Measurements from ENCODE around the gene BEND6.
"Not testable (repeated sequence)": the region's sequence is repeated elsewhere in the genome, so short reads cannot be mapped to it uniquely, and the experiment has no call there.

The BEND6 gene

DNA sequence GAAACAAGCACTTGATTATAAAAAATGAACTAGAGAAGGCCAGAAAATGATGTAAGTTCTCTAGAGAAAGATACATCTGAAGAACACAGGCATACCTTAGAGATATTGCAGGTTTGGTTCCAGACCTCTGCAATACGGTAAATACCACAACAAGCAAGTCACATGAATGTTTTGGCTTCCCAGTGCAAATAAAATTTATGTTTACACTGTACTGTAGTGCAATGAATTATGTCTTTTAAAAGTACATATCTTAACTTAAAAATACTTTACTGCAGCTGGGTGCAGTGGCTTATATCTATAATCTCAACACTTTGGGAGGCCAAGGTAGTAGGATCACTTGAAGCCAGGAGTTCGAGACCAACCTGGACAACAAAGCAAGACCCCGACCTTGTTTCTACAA is 80.6 kb downstream of the BEND6 start:
- DNase-seq (ENCODE audit: low read depth) = no peak

DNA sequence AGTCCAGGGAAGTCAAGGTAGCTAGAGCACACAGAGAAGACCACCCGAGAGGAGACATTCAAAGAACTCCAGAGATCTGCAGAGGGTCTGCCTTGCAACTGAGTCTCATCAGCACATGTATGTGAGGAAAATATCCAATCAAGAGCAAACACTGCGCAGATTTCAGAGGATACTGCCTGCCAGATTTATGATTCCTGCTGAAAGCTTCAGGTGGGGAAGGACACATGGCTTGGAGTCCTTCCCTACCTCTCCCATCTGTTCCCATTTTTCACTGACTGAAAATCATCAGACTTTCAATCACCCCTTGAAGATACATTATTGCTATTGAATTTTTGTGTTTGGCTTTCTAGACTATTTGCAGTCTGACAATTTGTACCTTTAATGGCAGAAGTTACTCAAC is 84.0 kb downstream of the BEND6 start:
- DNase-seq (ENCODE audit: low read depth) = no peak

DNA sequence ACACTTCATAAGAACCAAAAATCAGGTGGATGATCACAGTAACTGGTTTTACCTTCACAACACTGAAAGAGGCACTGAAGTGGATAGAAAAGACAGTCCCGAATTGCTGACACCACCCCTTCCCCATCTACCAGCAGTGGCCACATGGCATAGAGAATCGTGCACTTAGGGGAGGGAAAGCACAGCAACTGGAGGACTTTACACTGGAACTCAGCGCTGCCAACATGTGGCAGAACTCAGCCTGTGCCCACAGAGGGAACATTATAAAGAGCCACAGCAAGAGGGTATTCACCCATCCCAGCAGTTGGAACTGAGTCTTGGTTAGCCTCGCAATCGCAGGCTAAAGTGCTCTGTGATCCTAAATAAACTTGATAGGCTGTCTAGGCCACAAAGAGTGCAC is 85.1 kb downstream of the BEND6 start:
- no peak for DNase-seq (ENCODE audit: low read depth)

DNA sequence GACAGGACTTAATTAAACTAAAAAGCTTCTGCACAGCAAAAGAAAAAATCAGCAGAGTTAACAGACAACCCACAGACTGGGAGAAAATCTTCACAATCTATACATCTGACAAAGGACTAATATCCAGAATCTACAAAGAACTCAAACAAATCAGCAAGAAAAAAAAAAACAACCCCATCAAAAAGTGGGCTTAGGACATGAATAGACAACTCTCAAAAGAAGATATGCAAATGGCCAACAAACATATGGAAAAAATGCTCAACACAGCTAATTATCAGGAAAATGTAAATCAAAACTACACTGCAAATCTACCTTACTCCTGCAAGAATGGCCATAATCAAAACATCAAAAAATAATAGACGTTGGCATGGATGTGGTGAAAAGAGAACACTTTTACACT is 89.2 kb downstream of the BEND6 start:
- DNase-seq (ENCODE audit: low read depth) = not testable (repeated sequence)

DNA sequence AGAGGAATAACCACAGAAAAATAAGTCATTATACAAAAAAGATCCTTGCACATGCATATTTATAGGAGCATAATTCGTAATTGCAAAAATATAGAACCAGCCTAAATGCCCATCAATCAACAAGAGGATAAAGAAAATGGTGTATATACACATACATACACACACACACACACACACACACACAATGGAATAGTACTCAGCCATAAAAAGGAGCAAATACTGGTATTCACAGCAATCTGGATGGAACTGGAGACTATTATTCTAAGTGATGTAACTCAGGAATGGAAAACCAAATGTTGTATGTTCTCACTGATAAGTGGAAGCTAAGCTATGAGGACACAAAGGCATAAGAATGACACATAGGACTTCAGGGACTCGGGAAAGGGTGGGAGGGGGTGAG is 89.7 kb downstream of the BEND6 start:
- DNase-seq (ENCODE audit: low read depth) = no peak

DNA sequence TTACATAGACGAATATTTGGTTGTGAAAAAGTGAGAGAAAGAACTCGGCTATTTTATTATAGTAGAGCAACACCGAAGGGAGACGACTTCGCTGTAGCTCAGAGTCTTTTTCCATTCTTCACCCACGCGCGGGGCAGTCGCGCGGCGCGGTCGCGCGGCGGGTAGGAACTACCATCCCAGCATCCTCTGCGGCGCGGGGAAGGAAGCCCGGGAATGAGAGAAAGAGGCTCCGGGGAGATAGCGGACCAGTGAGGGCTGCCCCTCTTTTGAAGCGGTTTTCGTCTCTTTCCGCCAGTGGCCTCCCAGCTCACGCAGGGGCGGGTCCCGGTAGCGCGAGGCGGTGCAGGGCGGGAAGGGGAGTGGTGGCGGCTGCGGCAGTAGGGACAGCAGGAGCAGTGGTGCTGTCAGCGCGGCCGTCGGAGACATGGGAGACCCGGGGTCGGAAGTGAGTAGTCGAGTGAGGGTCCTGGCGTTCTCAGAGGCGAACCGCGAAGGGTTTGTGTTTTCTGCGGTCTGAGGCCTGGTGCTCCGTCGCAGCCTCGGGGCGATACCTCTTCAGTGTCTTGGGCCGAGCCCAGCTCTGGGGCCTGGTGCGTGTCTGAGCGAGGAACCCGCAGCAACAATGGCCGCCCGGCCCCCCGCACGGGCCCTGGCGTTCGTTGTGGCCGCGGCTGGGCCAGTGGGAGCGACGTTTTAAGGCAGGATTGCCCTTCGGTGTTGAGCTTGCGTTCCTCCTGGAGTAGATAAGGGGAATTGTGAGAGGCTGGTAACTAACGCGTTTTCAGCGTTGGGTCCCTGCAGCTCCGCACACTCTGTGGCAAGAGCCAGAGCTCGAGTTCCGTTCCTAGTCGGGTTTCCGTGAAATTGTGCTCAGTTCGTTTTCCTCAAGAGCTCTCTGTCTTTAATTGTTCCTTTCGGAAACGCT is 91.7 kb downstream of the BEND6 start, which contains the start of gene KIAA1586:
KIAA1586 (plus strand) TSS at position 362 of the 925 bp plus-strand sequence; CDS start at position 425, 63 bp downstream.
- DNase-seq (ENCODE audit: low read depth) = peak; percentile 65

DNA sequence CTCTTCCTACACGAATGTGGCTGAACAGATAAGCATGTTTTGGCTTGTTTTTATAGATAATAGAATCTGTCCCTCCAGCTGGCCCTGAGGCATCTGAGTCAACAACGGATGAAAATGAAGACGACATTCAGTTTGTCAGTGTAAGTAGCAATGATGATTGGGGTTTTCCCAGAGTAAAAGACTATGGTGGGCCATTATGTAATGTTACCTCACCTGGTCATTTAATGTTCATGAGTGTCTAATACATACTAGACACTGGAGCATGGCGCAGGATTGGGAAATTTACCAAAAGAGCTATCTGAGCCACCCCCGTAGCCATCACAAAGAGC is 92.3 kb downstream of the BEND6 start:
- DNase-seq (ENCODE audit: low read depth) = not testable (repeated sequence)

DNA sequence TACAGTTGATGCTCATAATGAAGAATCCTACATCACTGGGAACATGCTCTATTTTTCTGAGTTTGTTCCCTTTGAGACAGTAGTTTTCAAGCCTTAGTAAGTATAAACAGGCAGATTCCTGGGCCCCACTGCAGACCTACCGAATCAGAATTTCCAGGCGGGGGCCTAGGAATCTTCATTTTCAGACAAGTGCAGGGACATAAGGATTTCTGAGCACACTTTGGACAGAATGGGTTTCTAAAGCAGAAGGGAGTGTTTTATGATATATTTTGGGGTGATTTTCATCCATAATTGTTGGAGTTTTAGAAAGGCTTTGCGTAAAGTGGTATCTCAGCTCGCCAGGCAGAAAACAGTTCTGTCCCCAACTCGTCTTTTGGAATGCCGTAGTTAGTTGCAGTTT is 93.0 kb downstream of the BEND6 start:
- not testable (repeated sequence) for DNase-seq (ENCODE audit: low read depth)

DNA sequence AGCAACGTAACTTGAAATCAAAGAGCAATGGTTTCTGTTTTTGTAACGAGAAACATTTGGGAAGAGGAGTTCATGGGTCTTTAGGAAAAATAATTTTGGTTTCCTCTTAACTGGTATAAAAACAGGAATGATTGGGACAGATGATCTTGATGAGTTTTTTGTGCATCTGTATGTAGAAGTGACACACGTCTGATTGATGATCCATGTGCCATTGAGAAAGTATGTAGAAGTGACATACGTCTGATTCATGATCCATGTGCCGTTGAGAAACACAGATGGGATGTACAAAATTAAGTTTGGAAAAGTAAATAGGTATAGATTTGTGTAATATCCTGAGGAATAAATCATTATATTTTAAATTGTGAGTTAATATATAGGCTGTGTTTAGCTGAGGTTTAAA is 93.7 kb downstream of the BEND6 start:
- DNase-seq (ENCODE audit: low read depth) = no peak

DNA sequence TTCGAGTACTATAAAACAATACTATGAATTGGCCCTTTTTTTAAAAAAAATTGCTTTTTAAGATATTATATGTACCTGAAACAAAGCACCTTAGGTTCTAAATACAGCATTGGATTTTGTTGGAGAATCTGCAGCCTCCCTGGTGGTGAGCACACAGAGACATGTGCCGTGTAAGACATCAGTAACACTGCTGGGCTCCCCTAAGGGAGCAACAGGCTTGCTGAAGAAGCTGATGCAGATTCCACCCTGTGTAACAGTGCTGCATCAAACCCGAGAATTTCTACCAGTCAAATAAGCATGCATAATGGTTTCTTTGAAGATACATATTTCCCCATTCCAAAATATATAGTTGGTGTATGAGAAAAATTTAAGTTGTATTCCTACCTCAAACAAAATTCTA is 108.9 kb downstream of the BEND6 start:
- no peak for DNase-seq (ENCODE audit: low read depth)

DNA sequence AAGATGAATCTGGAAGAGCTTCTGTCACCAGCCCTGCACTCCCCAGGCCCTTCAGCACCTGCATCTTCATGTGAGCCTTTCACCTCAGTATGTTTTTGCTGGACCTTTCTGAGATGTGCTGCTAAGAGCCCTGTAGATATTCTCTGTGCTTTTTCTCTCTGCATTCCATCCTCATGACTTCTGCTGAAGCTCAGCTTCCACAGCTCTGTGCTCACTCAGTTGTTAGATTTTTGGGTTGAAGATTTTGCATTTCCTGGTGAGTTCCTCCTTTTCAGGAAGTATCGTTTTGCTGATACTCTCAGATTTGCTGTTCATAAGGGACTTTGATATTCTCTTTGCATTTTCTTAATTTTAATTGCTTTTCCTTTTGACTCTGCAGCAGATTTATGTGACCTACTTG is 109.9 kb downstream of the BEND6 start:
- no peak for DNase-seq (ENCODE audit: low read depth)

DNA sequence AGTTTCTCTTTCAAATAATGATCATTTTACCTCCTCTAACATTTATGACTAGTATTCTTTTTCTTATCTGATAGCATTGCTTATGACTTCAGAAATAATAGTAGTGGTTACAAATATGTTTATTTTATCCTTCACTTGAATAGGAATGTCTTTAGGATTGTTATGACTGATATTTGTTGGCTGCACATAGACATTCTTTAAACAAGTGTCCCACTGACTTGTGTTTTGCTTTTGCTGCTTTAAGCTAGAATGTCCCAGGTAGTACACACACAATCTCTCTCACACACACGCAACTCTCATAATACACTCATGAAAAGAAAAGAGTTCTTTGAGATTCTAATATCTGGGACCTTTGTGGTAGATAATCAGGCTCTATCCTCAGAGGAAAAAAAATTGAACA is 113.2 kb downstream of the BEND6 start:
- DNase-seq (ENCODE audit: low read depth) = no peak

DNA sequence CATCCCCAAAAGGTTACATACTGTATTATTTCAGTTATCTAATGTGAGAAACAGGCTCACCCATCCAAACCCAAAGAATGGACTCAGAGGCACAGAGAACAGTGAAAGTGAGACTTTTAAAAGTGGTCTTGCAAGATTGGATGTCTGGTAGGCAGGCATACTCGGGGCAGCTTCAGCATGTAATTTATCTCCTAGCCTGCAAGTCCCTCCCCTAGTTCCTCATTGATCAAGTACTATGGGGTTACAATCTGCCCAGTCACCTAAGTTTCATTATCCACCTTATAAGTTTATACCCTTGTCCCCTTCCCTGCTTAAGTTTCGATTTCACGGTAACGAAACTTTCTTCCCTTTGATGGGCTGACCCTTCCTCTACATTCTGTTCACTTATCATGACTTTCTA is 114.3 kb downstream of the BEND6 start:
- no peak for DNase-seq (ENCODE audit: low read depth)

DNA sequence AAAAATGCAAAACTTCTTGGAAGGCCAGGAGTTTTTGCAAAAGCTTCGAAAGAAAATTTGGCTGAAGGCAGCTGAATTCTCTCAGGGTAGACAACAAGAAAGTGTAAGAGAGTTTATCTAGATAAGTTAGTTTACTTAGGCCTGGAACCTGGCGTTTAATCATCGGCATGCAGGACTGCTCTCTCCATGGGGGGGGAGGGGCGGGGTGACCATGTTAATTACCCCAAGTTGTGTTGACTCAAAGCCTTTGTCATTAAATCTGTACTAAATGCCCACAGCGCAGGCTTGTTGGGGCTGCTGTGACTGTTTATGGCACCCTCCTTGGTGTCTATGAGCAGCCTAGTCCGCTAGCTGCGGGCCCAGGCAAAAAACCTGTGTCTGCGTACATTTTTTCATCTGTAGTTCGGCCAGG is 115.0 kb downstream of the BEND6 start:
- DNase-seq (ENCODE audit: low read depth) = no peak

DNA sequence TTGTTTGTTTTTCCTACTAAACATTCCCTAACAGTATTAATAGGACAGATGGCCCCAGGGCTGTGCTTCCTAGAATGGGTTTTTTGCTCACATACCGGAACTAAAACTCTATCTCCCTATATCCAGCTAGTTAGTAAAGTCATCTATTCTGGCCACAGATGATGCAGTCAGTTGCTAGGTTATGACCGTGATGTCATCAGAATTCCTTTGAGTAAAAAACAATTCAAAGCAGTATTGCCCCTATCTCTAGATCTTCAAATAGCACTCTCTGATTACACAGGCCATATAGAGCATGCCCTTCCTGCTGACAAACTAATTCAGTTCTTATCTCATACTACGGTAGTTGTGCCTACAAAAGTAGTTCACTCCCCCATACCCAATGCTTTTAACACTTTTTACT is 117.2 kb downstream of the BEND6 start:
- no peak for DNase-seq (ENCODE audit: low read depth)

DNA sequence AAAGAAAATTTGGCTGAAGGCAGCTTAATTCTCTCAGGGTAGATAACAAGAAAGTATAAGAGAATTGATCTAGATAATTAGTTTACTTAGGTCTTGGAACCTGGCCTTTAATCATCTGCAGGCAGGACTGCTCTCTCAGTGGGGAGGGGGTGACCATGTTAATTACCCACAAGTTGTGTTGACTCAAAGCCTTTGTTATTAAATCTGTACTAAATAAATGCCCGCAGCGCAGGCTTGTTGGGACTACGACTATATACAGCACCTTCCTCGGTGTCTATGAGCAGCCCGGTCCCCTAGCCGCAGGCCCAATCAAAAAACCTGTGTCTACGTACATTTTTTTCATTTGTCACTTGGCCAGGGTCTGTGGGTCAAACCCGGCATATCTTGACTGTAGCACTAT is 119.5 kb downstream of the BEND6 start:
- DNase-seq (ENCODE audit: low read depth) = no peak

DNA sequence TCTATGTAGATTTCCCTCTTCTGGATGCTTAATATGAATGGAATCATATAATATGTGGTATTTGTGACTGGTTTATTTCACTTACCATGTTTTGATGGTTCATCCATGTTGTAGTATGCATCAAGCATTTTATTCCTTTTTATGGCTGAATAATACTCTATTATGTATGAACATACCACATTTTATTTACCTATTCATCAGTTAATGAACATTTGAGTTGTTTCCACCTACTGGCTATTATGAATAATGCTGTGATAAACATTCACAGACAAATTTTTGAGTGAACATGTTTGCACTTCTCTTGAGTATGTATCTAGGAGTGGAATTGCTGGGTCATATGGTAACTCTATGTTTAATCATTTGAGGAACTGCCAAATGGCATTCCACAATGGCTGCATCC is 120.2 kb downstream of the BEND6 start:
- no peak for DNase-seq (ENCODE audit: low read depth)
